Thyroid gland (tissue), 4 donors: ENCODE results near the gene EEIG2. TPM values are rescaled to one million over a fixed set of nuclear protein-coding genes. Genes with fewer than 3 reads are reported as not detected.

Source experiments
- DNase-seq, 2 donors: peaks; one replicate each; pipeline ENCODE4 v3.0.0-alpha.2; 2019
- H3K27ac ChIP-seq, 3 donors: fragments of 200-600 bp; sonication (generic); 1 replicate in 2 of 3; 2 replicates in 1 of 3; pipeline ENCODE4 v1.5.1; 2016 to 2019; ENCODE audit warnings: mild to moderate bottlenecking in 1 of 3, moderate library complexity in 1 of 3
- H3K27me3 ChIP-seq: fragments of 200-600 bp; sonication (generic); one replicate; pipeline ENCODE4 v1.5.1; 2019
- H3K36me3 ChIP-seq, 2 donors: fragments of 200-600 bp; sonication (generic); one replicate each; pipeline ENCODE4 v1.5.1; 2016 to 2019
- H3K4me1 ChIP-seq, 2 donors: fragments of 200-600 bp; sonication (generic); one replicate each; pipeline ENCODE4 v1.5.1; 2017 to 2019
- H3K4me3 ChIP-seq, 3 donors: fragments of 200-600 bp; sonication (generic); replicated peaks in 1 of 3; 1 replicate in 2 of 3; 2 replicates in 1 of 3; pipeline ENCODE4 v1.5.1; 2016; ENCODE audit warnings: mild to moderate bottlenecking in 1 of 3
- H3K9me3 ChIP-seq: fragments of 200-600 bp; sonication (generic); one replicate; pipeline ENCODE4 v1.5.1; 2017
- CTCF ChIP-seq, 6 experiments: fragments of 200-600 bp in 3 of 6; fragments of 450-650 bp in 3 of 6; sonication (generic) in 3 of 6; IDR thresholded peaks; one replicate each; pipeline ENCODE4 v1.5.1; 2016 to 2019; ENCODE audit warnings: antibody characterized with exemption in 6 of 6, mild to moderate bottlenecking in 2 of 6, inconsistent platforms in 1 of 6, moderate library complexity in 1 of 6
- POLR2A ChIP-seq, 2 donors: fragments of 450-650 bp; IDR thresholded peaks; one replicate each; pipeline ENCODE4 v1.6.1; 2017; ENCODE audit warnings: antibody characterized with exemption in 2 of 2, mild to moderate bottlenecking in 2 of 2, moderate library complexity in 1 of 2
- WGBS, 2 donors: methylation state at CpG; one replicate each; pipeline ENCODE4 v1.1.5; 2017; 5-methylcytosine and 5-hydroxymethylcytosine counted together
- intact Hi-C: fragments of 100-400 bp; cut with DNase I; formaldehyde crosslinking; loops from one replicate; pipeline ENCODE4 v1.15.1; 2023
- total RNA-seq, 4 donors: library from RNA; depleted of rRNA; stranded (reverse); fragments of >200 nt; gene quantifications; one replicate each; pipeline ENCODE4 v1.2.3, GENCODE V29; 2016

Gene EEIG2
- total RNA-seq, 4 donors from 2014 or later = 7.4 to 11.8 (median 8.2) TPM

DNA sequence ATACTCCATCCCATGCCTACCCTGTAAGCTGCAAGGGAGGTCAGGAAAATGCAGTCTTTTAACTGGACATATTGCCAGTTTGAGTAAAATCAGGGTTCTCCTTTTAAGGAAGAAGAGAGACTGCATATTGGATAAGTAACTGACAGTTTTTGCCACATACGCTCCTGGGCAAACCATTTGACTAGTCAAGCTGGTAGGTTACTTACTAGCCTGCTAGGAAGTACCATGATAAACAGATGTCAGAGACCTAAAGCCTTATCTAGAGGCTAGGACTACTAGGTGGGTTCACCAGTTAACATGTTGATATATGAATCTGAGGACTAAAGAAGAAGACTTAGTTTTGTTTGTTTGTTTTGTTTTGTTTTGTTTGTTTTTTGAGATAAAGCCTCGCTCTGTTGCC is 33.5 kb downstream of the EEIG2 start:
- Histone ChIP-seq H3K4me1 (peaks cover 0 to 17% of the 10 kb centered on the region in 2 donors), H3K9me3 (no peaks in the 10 kb centered on the region), H3K4me3 (no peak overlapping the region), H3K27me3 (no peaks in the 10 kb centered on the region), H3K36me3 (no peaks in the 10 kb centered on the region), H3K27ac (no peak overlapping the region)
- TF ChIP-seq POLR2A (IDR thresholded peaks at IDR 0.05) (no peak), CTCF (IDR thresholded peaks at IDR 0.05) (no peak)
- intact Hi-C loops = no loop called here
- DNase-seq = no peak
- 95 to 99% methylated on average over 2 of the region's 2 CpGs for WGBS, 2 donors

DNA sequence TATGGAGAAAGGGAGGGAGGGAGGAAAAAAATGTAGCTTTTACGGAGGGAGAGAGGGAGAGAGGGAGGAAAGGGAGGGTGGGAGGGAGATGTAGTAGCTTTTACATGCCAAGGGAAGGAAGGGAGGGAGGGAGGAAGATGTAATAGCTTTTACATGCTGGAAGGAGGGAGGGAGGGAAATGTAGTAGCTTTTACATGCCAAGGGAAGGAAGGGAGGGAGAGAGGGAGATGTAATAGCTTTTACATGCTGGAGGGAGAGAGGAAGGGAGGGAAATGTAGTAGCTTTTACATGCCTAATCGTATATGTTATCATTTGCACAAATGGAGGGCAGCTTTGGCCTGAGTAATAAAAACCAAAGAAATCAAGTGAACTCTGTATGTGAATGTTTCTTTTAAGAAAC is 35.6 kb downstream of the EEIG2 start:
- no peak for DNase-seq
- no peak overlapping the region for H3K4me3 ChIP-seq
- H3K36me3 ChIP-seq = no peaks in the 10 kb centered on the region
- no peaks in the 10 kb centered on the region for H3K9me3 ChIP-seq
- H3K27me3 ChIP-seq = no peaks in the 10 kb centered on the region
- H3K27ac ChIP-seq = no peak overlapping the region
- H3K4me1 ChIP-seq = peaks cover 0 to 14% of the 10 kb centered on the region in 2 donors
- 39% methylated on average over 2 of the region's 2 CpGs for WGBS, 2 donors
- TF ChIP-seq POLR2A (IDR thresholded peaks at IDR 0.05) (no peak), CTCF (IDR thresholded peaks at IDR 0.05) (no peak)
- intact Hi-C loops = no loop called here

- no peak for DNase-seq
- Histone ChIP-seq H3K27me3 (no peaks in the 10 kb centered on the region), H3K4me1 (peaks cover 0 to 7% of the 10 kb centered on the region in 2 donors), H3K4me3 (no peak overlapping the region), H3K9me3 (no peaks in the 10 kb centered on the region), H3K27ac (no peak overlapping the region), H3K36me3 (no peaks in the 10 kb centered on the region)
- TF ChIP-seq POLR2A (IDR thresholded peaks at IDR 0.05) = no peak
- no peak for TF ChIP-seq CTCF (IDR thresholded peaks at IDR 0.05)
- intact Hi-C loops = no loop called here
These were observed 37.1 kb downstream of the EEIG2 start for GRCh38 chr1:108597041-108597440.

- Histone ChIP-seq H3K27ac (no peak overlapping the region), H3K4me3 (no peak overlapping the region), H3K9me3 (no peaks in the 10 kb centered on the region), H3K27me3 (no peaks in the 10 kb centered on the region), H3K4me1 (no peaks in the 10 kb centered on the region), H3K36me3 (no peaks in the 10 kb centered on the region)
- DNase-seq = no peak
- WGBS, 2 donors = 97 to 100% methylated on average over 1 of the region's 1 CpG
- no peak for TF ChIP-seq POLR2A (IDR thresholded peaks at IDR 0.05)
- TF ChIP-seq CTCF (IDR thresholded peaks at IDR 0.05) = no peak
- intact Hi-C loops = no loop called here
These were observed 38.4 kb downstream of the EEIG2 start for GRCh38 chr1:108598340-108598739.

DNA sequence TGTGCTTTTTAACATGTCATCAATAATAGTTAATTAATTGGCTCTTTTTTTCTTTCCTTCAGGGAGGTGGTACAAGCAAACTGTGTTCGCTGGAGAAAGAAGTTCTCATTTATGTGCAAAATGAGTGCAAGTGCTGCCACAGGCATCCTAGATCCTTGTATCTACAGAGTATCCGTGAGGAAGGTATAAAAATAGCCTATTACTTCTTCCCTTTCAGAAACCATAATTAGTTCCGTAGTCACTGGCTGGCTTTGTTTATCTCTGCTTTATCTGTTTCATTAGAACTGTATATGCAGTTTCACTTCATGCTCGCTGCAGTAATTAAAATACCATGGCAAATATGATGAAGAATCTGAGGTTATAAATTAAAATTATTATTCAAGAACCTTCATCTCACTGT is 40.6 kb downstream of the EEIG2 start:
- TF ChIP-seq CTCF (IDR thresholded peaks at IDR 0.05) = no peak
- no peak for TF ChIP-seq POLR2A (IDR thresholded peaks at IDR 0.05)
- no peak overlapping the region for H3K4me3 ChIP-seq
- H3K9me3 ChIP-seq = no peaks in the 10 kb centered on the region
- no peaks in the 10 kb centered on the region for H3K36me3 ChIP-seq
- intact Hi-C loops = no loop called here
- H3K4me1 ChIP-seq = no peaks in the 10 kb centered on the region
- 79 to 84% methylated on average over 4 of the region's 4 CpGs for WGBS, 2 donors
- DNase-seq = no peak
- H3K27ac ChIP-seq = no peak overlapping the region
- H3K27me3 ChIP-seq = no peaks in the 10 kb centered on the region
